ENCODE results near the gene ISCA2.

- TF ChIP-seq CTCF (conservative IDR thresholded peaks at IDR 0.05; ENCODE audit: low read length) (no peak), EZH2phosphoT487 (IDR thresholded peaks at IDR 0.05; ENCODE audit: borderline replicate concordance, low read depth, low read length) (no peak)
These were observed 30.7 kb downstream of the ISCA2 start for GRCh38 chr14:74524076-74524811.

Data from OCI-LY7 (cell line).